Naive thymus-derived CD8-positive, alpha-beta T cell (primary cell): ENCODE results near the gene WDR7. TPM values are rescaled to one million over a fixed set of nuclear protein-coding genes. Genes with fewer than 3 reads are reported as not detected.

Source experiments
- ATAC-seq, 2 donors: fragments of 150-1000 bp; cut with Tn5 transposase in 1 of 2; sonication (Bioruptor Pico), chemical (Tn5 transposase) in 1 of 2; 1 replicate in 1 of 2; 2 replicates in 1 of 2; pipeline ENCODE4 v1.10.0; 2021; ENCODE audit warnings: mild to moderate bottlenecking in 2 of 2, moderate library complexity in 2 of 2
- POLR2A ChIA-PET: fragments of 350-600 bp; sonication (Branson Sonifier 250); formaldehyde crosslinking; loops from one replicate; lab custom pipeline; 2021; ENCODE audit warnings: antibody characterized with exemption; lab: Charles Lee
- DNase-seq, 10 donors: peaks; one replicate each; pipeline versions ENCODE4 v3.0.0 to v3.0.0-alpha.2; 2020 to 2022
- H3K27ac Mint-ChIP-seq, 10 donors: one replicate each; pipeline ENCODE4 v1.8.0; 2020 to 2022; ENCODE audit warnings: mild to moderate bottlenecking in 10 of 10, mixed read lengths in 10 of 10, moderate library complexity in 4 of 10, inconsistent platforms in 1 of 10
- H3K27me3 Mint-ChIP-seq, 5 donors: one replicate each; pipeline ENCODE4 v1.8.0; 2021 to 2022; ENCODE audit warnings: mixed read lengths in 5 of 5
- H3K36me3 Mint-ChIP-seq, 3 donors: one replicate each; pipeline ENCODE4 v1.8.0; 2020 to 2022; ENCODE audit warnings: mixed read lengths in 3 of 3, mild to moderate bottlenecking in 2 of 3, inconsistent platforms in 1 of 3
- H3K4me1 Mint-ChIP-seq, 4 donors: one replicate each; pipeline ENCODE4 v1.8.0; 2021 to 2022; ENCODE audit warnings: mixed read lengths in 4 of 4
- H3K4me3 Mint-ChIP-seq, 10 donors: one replicate each; pipeline ENCODE4 v1.8.0; 2020 to 2022; ENCODE audit warnings: mild to moderate bottlenecking in 10 of 10, mixed read lengths in 10 of 10, moderate library complexity in 6 of 10, inconsistent platforms in 1 of 10
- H3K9me3 Mint-ChIP-seq, 9 donors: one replicate each; pipeline ENCODE4 v1.8.0; 2020 to 2022; ENCODE audit warnings: mixed read lengths in 9 of 9, mild to moderate bottlenecking in 3 of 9, inconsistent platforms in 1 of 9, moderate library complexity in 1 of 9
- polyA plus RNA-seq, 3 donors: library from polyadenylated mRNA; unstranded; fragments of 300-500 nt; fragmentation: Illumina TruSeq; gene quantifications; one replicate each; pipeline ENCODE4 v1.2.3, GENCODE V29; 2021
- total RNA-seq, 8 experiments: library from RNA in 2 of 8; stranded (reverse) in 2 of 8; gene quantifications; one replicate each; pipeline ENCODE4 v1.2.3 and lab custom pipeline; 2021 to 2026

Gene WDR7
- total and polyA plus RNA-seq, 5 experiments from 2014 or later: 17.8 to 42.7 (median 27.1) TPM

DNA sequence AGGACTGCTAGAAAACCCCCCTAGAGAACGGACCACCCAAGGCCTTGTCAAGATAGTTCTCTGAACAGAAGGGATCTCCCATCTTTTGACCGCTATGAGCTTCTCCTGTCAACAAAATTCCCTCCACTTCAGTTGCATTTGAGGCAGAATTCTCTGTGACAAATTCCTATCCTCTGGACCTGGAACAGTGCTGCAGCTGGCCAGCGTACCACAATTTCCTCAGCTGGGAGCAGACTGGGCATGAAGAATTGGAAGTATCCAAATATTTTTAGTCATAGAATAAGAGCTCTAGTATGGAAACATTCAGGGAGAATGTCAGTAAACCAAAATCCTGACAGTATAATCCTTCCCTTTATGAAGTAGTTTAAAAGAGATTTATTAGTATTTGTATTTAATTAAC, 348.7 kb downstream of the WDR7 start:
- Mint-ChIP-seq H3K27me3 (no peaks in the 10 kb centered on the region), H3K4me3 (no peak overlapping the region), H3K27ac (peak overlapping the region in 2 of 10 donors; percentile 39 to 50), H3K36me3 (peaks cover 0 to 11% (median 4%) of the 10 kb centered on the region in 3 donors), H3K9me3 (no peaks in the 10 kb centered on the region), H3K4me1 (peaks cover 7 to 21% (median 13%) of the 10 kb centered on the region in 4 donors)
- POLR2A ChIA-PET: no interaction called here
- DNase-seq (no peak), ATAC-seq (no peak)

DNA sequence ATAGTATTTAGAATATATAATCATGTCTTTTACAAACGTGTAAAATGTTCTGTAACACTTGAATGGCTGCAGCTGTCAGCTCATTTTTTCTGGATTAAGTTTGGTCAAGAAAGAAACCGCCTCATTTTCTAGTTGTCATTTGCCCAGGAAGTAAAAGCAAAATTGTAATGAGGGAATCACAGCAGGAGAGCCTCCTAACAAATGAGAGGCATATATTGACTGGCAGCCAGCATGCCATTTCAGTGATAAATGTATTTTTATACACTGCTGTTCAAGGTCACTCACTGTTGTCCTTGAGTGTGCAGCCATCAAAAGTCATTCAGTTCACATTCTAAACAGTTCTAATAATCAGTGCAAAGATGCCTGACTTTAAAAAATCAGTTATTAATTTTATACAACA, 351.5 kb downstream of the WDR7 start:
- ATAC-seq (no peak), DNase-seq (no peak)
- Mint-ChIP-seq H3K27ac (no peak overlapping the region), H3K9me3 (no peaks in the 10 kb centered on the region), H3K4me1 (peaks cover 7 to 27% (median 15%) of the 10 kb centered on the region in 4 donors), H3K27me3 (no peaks in the 10 kb centered on the region), H3K4me3 (no peak overlapping the region), H3K36me3 (peaks cover 0 to 2% (median 0%) of the 10 kb centered on the region in 3 donors)
- POLR2A ChIA-PET: no interaction called here

DNA sequence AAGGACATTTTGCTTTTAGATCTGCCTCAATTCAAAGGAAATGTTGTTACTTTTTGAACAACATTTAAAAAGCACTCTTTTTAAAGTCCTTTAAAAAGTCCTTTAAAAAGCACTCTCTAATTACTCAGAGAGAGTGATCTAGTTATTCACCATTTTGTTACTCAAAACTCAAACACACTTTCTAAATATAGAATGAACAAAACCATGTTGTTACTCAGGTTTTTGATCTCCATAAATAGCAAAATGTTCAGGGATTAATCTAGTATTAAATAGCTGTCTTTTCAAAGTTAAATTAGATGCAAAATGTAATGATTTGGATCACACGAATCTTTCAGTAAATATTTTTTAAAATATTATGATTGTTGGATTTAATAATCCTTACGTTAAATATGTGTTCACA, 352.2 kb downstream of the WDR7 start:
- Mint-ChIP-seq H3K4me3 (no peak overlapping the region), H3K36me3 (peaks cover 0 to 2% (median 0%) of the 10 kb centered on the region in 3 donors), H3K4me1 (peaks cover 9 to 27% (median 18%) of the 10 kb centered on the region in 4 donors), H3K27ac (no peak overlapping the region), H3K9me3 (no peaks in the 10 kb centered on the region), H3K27me3 (no peaks in the 10 kb centered on the region)
- POLR2A ChIA-PET: no interaction called here
- DNase-seq: no peak
- no peak for ATAC-seq

DNA sequence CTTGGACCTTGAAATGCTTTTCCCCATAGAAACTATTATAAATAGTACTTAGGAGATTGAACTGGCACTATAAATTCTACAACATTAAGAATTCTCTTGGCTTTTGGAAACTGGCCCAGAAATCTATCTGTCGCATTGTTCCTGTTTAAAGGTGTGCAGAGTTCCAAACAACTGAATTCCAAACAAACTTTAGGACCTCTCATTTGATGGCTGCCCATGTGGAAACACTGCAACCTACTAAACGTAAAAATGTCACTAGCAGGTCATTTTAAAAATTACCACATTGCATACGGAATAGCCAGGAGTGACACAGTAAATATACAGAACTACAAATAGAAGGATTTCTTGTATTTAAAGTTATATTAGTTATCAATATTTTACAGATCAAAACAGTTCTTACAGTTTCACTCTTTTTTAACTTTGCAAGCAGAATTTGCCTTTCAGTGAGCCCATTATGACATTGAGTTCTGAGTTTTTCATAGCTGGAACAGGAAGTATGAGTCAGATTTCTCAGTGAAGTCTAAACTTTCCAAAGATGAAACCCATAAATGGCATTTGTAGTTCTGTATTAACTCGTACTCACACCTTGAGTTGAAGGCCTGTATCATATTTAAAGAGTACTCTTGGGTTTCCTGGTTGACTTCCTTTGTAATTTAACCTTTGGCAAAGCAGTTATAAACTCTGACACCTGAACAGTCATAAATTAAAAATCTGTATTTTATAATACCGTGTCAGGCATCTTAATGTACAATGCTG, 353.4 kb downstream of the WDR7 start:
- H3K9me3 Mint-ChIP-seq: no peaks in the 10 kb centered on the region
- H3K4me1 Mint-ChIP-seq: peaks cover 9 to 27% (median 19%) of the 10 kb centered on the region in 4 donors
- peaks cover 0 to 2% (median 0%) of the 10 kb centered on the region in 3 donors for H3K36me3 Mint-ChIP-seq
- H3K4me3 Mint-ChIP-seq: no peak overlapping the region
- DNase-seq (no peak), ATAC-seq (peak; percentile 57 to 68)
- peak overlapping the region in 9 of 10 donors; percentile 19 to 78 (median 44) for H3K27ac Mint-ChIP-seq
- H3K27me3 Mint-ChIP-seq: no peaks in the 10 kb centered on the region
- POLR2A ChIA-PET: no interaction called here

DNA sequence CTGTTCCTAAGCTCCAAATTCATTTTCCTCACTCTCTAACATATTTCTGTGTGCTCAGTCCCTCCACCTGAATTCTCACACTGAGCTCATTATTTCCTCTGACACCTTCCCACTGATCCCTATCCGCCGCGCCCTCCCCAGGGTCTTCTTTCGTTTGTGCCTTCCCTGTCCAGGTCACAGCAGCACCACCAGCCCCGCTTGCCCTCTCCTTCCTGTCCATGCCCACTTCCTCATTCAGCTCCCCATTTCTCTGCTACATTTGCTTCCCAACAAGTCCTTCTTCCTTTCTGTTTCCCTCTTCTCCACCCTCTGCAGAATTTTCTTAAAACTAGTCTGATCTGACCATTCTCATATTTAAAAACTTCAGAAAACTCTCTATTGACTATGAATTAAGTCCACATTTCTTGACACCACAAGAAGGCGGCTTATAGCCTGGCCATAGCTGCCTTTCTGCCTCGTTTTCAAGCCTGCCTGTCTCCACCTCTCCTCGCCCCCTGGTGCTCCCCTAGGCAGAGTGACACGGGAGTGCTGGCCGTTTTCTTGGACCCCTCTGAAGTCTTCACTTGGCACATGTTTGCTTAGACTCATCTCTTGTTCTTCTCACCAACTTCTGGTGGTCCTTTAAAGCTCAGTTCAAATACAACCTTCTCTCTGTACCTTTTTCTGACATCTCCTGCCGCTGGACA, 357.0 kb downstream of the WDR7 start:
- Mint-ChIP-seq H3K27ac (peak overlapping the region in 2 of 10 donors; percentile 11 to 22), H3K27me3 (no peaks in the 10 kb centered on the region), H3K36me3 (peaks cover 0 to 11% (median 3%) of the 10 kb centered on the region in 3 donors), H3K4me3 (no peak overlapping the region), H3K9me3 (no peaks in the 10 kb centered on the region), H3K4me1 (peaks cover 9 to 23% (median 16%) of the 10 kb centered on the region in 4 donors)
- ATAC-seq (no peak), DNase-seq (no peak)
- POLR2A ChIA-PET: no interaction called here

DNA sequence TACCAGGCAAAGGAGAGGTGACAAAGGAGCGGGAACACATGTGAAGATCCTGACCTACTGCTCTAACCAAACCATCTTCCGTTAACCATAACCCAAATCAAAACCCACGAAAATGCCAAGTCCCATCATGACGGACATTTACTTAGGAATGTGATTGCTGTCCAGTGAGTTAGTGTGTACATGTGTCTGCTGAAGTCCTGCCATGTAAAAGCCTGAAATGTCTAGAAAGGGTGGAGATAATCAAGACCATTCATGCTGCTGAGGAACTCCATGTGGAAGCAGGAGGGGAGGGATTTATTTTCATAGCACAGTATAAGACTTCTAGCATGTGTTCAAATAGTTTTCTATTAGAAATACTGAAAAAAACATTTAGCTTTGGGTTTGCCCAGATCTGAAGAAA, 358.7 kb downstream of the WDR7 start:
- Mint-ChIP-seq H3K4me1 (peaks cover 3 to 11% (median 6%) of the 10 kb centered on the region in 4 donors), H3K4me3 (no peak overlapping the region), H3K27ac (no peak overlapping the region), H3K27me3 (no peaks in the 10 kb centered on the region), H3K9me3 (no peaks in the 10 kb centered on the region), H3K36me3 (peaks cover 0 to 13% (median 3%) of the 10 kb centered on the region in 3 donors)
- ATAC-seq: no peak
- DNase-seq: no peak
- POLR2A ChIA-PET: no interaction called here

DNA sequence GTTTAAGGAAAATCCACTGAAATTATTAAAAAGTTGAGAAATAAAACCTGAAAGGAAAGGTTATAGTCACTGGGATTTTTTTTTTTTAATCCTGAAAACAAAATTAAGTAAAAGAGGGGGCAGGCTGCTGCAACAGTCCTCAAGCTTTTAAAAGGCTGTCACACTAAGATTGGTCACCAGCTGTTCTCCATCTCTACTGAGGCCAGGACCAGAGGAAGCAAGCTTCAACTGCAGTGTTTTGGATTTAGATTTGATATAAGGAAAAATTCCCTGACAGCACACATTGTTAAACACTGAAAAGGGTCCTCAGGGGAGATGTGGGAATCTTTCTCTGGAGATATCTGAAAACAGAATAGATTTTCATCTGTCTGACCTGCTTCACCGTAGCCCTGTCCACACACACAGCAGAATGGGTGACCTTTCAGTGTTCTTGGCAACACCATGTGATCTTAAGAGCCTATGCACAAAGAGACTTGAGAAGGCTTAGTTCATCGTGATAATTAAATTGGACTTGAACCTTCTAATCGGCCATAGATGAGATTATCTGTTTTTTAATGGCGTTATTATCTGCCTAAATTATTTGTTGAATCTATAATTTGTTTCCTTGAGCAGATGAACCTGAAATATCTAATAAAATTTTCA, 363.7 kb downstream of the WDR7 start:
- H3K4me1 Mint-ChIP-seq: peaks cover 10 to 35% (median 32%) of the 10 kb centered on the region in 4 donors
- peak overlapping the region in 2 of 10 donors; percentile 43 to 55 for H3K27ac Mint-ChIP-seq
- no peak overlapping the region for H3K4me3 Mint-ChIP-seq
- H3K36me3 Mint-ChIP-seq: peaks cover 0 to 11% (median under 1%) of the 10 kb centered on the region in 3 donors
- POLR2A ChIA-PET: no interaction called here
- no peak for DNase-seq
- H3K9me3 Mint-ChIP-seq: no peaks in the 10 kb centered on the region
- H3K27me3 Mint-ChIP-seq: no peaks in the 10 kb centered on the region
- ATAC-seq: no peak

DNA sequence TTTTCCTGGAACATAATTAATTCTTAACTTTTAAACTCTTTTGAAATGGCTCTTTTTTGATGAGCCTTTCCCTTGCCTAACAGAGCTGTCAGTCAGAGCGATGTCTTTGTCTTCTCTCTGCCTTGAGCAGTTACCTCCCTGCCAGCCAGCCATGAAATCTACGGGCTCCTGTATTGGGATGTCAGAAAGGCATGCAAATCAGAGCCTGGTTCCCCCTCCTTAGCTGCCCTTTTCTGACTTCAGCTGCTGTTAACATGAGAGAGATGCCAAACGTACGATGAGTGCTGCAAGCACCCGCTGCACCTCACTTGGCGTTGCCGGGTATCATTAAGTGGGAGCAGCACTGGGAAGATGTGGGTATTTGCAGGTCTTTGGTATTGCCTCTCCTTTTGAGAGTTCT, 364.3 kb downstream of the WDR7 start:
- Mint-ChIP-seq H3K4me3 (no peak overlapping the region), H3K27me3 (no peaks in the 10 kb centered on the region), H3K36me3 (peaks cover 0 to 10% (median 0%) of the 10 kb centered on the region in 3 donors), H3K4me1 (peaks cover 10 to 35% (median 32%) of the 10 kb centered on the region in 4 donors), H3K9me3 (no peaks in the 10 kb centered on the region), H3K27ac (peak overlapping the region in 2 of 10 donors; percentile 9 to 78)
- POLR2A ChIA-PET: no interaction called here
- no peak for ATAC-seq
- no peak for DNase-seq

DNA sequence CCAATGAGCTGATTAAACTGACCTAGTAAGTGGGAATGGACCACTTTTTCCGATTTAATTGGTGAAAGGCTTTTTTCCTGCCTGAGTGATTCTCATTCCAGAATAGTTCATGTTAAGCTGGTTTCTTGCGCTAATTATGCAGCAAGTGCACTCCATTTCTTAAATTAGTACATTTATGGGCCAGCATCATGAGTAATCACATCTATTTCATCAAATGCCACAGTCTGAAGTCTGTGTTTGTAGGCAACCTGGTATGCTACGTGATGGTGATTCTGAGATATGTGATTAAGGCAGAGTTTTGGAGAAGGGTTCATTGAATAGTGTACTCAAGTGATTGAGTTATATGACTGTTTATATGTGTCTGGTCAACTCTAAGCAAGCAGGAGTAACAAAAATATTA, 367.7 kb downstream of the WDR7 start:
- DNase-seq: no peak
- peaks cover 0 to 18% (median 6%) of the 10 kb centered on the region in 3 donors for H3K36me3 Mint-ChIP-seq
- no peak for ATAC-seq
- H3K9me3 Mint-ChIP-seq: no peaks in the 10 kb centered on the region
- H3K27ac Mint-ChIP-seq: no peak overlapping the region
- peaks cover 13 to 37% (median 33%) of the 10 kb centered on the region in 4 donors for H3K4me1 Mint-ChIP-seq
- no peaks in the 10 kb centered on the region for H3K27me3 Mint-ChIP-seq
- POLR2A ChIA-PET: no interaction called here
- H3K4me3 Mint-ChIP-seq: no peak overlapping the region

DNA sequence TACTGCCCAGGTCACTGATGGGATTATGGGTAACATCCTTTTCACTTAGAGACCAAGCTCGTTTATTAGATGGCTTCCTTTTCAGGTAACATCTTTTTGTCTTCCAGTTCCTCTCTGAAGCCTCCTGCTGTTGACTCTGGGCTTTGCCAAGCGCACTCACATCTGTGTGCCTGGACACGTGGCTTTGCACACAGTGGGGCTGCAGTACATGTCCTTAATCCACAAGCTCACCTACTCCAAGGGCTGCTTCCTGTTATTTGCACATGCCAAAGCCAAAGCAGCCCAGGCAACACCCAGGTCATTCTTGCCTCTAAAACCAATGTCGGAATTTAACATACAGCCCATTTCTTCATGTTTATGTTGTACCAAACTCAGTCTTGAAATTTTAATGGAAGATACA, 371.6 kb downstream of the WDR7 start:
- H3K27me3 Mint-ChIP-seq: no peaks in the 10 kb centered on the region
- H3K36me3 Mint-ChIP-seq: peaks cover under 1 to 45% (median 18%) of the 10 kb centered on the region in 3 donors
- peak overlapping the region in 2 of 10 donors; percentile 30 to 88 for H3K27ac Mint-ChIP-seq
- POLR2A ChIA-PET: no interaction called here
- H3K9me3 Mint-ChIP-seq: no peaks in the 10 kb centered on the region
- ATAC-seq (no peak), DNase-seq (no peak)
- peaks cover under 1 to 9% (median 4%) of the 10 kb centered on the region in 4 donors for H3K4me1 Mint-ChIP-seq
- no peak overlapping the region for H3K4me3 Mint-ChIP-seq

DNA sequence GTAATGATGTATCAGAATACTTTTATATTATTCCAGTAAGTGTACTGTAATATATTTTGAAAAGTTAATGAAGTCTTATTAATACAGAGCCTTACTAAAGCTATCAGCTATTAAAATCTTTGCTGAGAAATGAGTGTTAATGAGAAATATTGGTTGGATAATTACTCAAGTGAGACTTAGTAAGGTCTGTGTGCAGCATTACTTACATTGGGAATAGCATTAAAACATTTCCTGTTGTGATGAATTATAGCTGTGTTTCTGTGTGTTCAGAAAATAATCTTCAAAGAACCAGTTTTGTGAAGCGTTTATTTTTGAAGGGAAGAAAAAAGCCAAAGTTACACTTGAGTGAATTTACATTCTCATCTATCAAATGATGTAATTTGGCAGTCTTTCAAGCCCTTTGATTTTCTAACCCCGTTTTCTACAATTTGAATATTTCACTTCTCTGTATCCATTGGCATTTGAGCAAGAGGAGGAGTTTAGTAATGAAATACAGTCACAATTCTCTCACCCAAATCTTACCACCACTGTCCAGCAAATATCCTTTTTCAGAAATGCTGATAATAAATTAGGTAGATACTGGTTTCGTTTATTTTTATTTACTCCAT, 372.2 kb downstream of the WDR7 start:
- H3K36me3 Mint-ChIP-seq: peaks cover 5 to 51% (median 22%) of the 10 kb centered on the region in 3 donors
- peak overlapping the region in 1 of 10 donors; percentile 88 for H3K27ac Mint-ChIP-seq
- H3K9me3 Mint-ChIP-seq: no peaks in the 10 kb centered on the region
- H3K27me3 Mint-ChIP-seq: no peaks in the 10 kb centered on the region
- DNase-seq (no peak), ATAC-seq (no peak)
- H3K4me1 Mint-ChIP-seq: peaks cover 0 to 2% (median 2%) of the 10 kb centered on the region in 4 donors
- no peak overlapping the region for H3K4me3 Mint-ChIP-seq
- POLR2A ChIA-PET: no interaction called here

DNA sequence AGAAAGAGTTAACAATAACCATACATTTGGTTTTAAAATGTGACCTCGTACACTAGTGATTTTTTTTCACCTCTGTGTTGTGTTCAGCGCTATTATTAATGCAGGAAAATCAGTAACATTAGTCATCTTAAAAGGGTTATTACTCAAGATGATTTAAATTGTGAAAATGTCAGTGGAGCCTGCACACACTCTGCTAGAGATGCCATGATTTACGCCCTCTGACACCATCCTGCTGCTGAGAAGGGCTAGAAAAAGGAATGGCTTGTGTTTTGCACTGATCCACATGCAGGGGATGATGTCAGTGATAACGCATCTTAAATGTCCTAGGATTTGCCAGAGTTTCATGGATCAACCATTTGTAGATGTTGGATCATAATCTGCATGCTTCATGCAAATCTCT, 374.4 kb downstream of the WDR7 start:
- Mint-ChIP-seq H3K27me3 (no peaks in the 10 kb centered on the region), H3K36me3 (peaks cover 20 to 72% (median 40%) of the 10 kb centered on the region in 3 donors), H3K4me1 (peaks cover 0 to 2% (median 2%) of the 10 kb centered on the region in 4 donors), H3K9me3 (no peaks in the 10 kb centered on the region), H3K27ac (no peak overlapping the region), H3K4me3 (no peak overlapping the region)
- DNase-seq (no peak), ATAC-seq (no peak)
- POLR2A ChIA-PET: no interaction called here
